ENCODE results near the gene NCOR2.

GRCh38 chr12:124531906-124532305 is 35.5 kb downstream of the NCOR2 start:
- TF ChIP-seq CTCF (IDR thresholded peaks at IDR 0.05) (no peak), EZH2 (IDR thresholded peaks at IDR 0.05; ENCODE audit: borderline replicate concordance, insufficient read depth, low read depth, low read length, poor library complexity, severe bottlenecking) (no peak)

All from B cell (primary cell).